OCI-LY1 (cell line): ENCODE data around the gene EXD2.

Experiments used
- H2AFZ ChIP-seq: fragments of 200-600 bp; sonication (generic), shearing (Covaris generic); 2 replicates; pipeline ENCODE4 v1.6.0; 2014; ENCODE audit warnings: antibody characterized with exemption, mild to moderate bottlenecking, low read length
- H3F3A ChIP-seq: fragments of 200-600 bp; sonication (generic), shearing (Covaris generic); 2 replicates; pipeline ENCODE4 v1.6.0; 2014; ENCODE audit warnings: mild to moderate bottlenecking, antibody characterized with exemption, low read length, moderate library complexity; ENCODE audit not compliant: insufficient read depth
- H3K27ac ChIP-seq: fragments of 200-600 bp; sonication (generic); 2 replicates; pipeline ENCODE4 v1.5.1; 2014; ENCODE audit warnings: low read length, mixed run types, mild to moderate bottlenecking, low read depth; ENCODE audit not compliant: poor library complexity, severe bottlenecking
- H3K27me3 ChIP-seq: fragments of 200-600 bp; sonication (generic); 2 replicates; pipeline ENCODE4 v1.6.0; 2014; ENCODE audit warnings: antibody characterized with exemption, mild to moderate bottlenecking, low read length, moderate library complexity; ENCODE audit not compliant: insufficient read depth
- H3K36me3 ChIP-seq: fragments of 200-600 bp; sonication (generic); 2 replicates; pipeline ENCODE4 v1.6.1; 2014; ENCODE audit warnings: mild to moderate bottlenecking, antibody characterized with exemption, low read length, moderate library complexity, mixed read lengths; ENCODE audit not compliant: insufficient read depth
- H3K4me1 ChIP-seq: fragments of 200-600 bp; sonication (generic); 2 replicates; pipeline ENCODE4 v1.5.1; 2014; ENCODE audit warnings: mild to moderate bottlenecking, low read length, moderate library complexity; ENCODE audit not compliant: insufficient read depth, severe bottlenecking
- H3K4me2 ChIP-seq: fragments of 200-600 bp; sonication (generic), shearing (Covaris generic); 2 replicates; pipeline ENCODE4 v1.6.1; 2014; ENCODE audit warnings: low read length
- H3K4me3 ChIP-seq: fragments of 200-600 bp; sonication (generic); 2 replicates; pipeline ENCODE4 v1.5.1; 2014; ENCODE audit warnings: low read length, low read depth, mild to moderate bottlenecking, mixed read lengths; ENCODE audit not compliant: poor library complexity, severe bottlenecking
- H3K79me2 ChIP-seq: fragments of 200-600 bp; shearing (Covaris generic); 2 replicates; pipeline ENCODE4 v1.6.1; 2016; ENCODE audit warnings: mixed run types, low read length, mixed read lengths; ENCODE audit not compliant: insufficient read depth
- H3K9ac ChIP-seq: fragments of 200-600 bp; sonication (generic), shearing (Covaris generic); 2 replicates; pipeline ENCODE4 v1.6.1; 2014; ENCODE audit warnings: mild to moderate bottlenecking, low read length, mixed read lengths
- H3K9me2 ChIP-seq: fragments of 200-600 bp; sonication (generic), shearing (Covaris generic); 2 replicates; pipeline ENCODE4 v1.6.1; 2014; ENCODE audit warnings: low read depth, mild to moderate bottlenecking, low read length, mixed read lengths
- H3K9me3 ChIP-seq: fragments of 200-600 bp; shearing (Covaris generic); 2 replicates; pipeline ENCODE4 v1.6.1; 2014; ENCODE audit warnings: low read length, mixed read lengths
- H4K20me1 ChIP-seq: fragments of 200-600 bp; sonication (generic), shearing (Covaris generic); 2 replicates; pipeline ENCODE4 v1.6.0; 2016; ENCODE audit warnings: mild to moderate bottlenecking, low read length; ENCODE audit not compliant: insufficient read depth
- CTCF ChIP-seq: fragments of 200-600 bp; sonication (generic), shearing (Covaris generic); IDR thresholded peaks from 2 replicates; pipeline ENCODE4 v1.5.1; 2017; ENCODE audit warnings: mild to moderate bottlenecking, antibody characterized with exemption, low read length, moderate library complexity, mixed read lengths
- EZH2 ChIP-seq: fragments of 200-600 bp; sonication (generic), shearing (Covaris generic); IDR thresholded peaks from 2 replicates; pipeline ENCODE4 v1.8.0; 2017; ENCODE audit warnings: borderline replicate concordance, mixed run types, mild to moderate bottlenecking, antibody characterized with exemption, low read length, moderate library complexity, mixed read lengths

The EXD2 gene

GRCh38 chr14:69287098-69288010, 96.1 kb downstream of the EXD2 start:
- no peak for TF ChIP-seq EZH2
- TF ChIP-seq CTCF: 0 out of 2 replicates have a peak, but pooled peaks have one; percentile 10
- Histone ChIP-seq H3K79me2 (no peaks in the 10 kb centered on the region), H3K4me2 (no peak overlapping the region), H3K4me3 (no peak overlapping the region), H4K20me1 (no peaks in the 10 kb centered on the region), H3K4me1 (no peaks in the 10 kb centered on the region), H3K9me2 (no peaks in the 10 kb centered on the region), H3K27me3 (no peaks in the 10 kb centered on the region), H3K36me3 (no peaks in the 10 kb centered on the region), H3K9ac (no peak overlapping the region), H3K27ac (no peak overlapping the region), H2AFZ (no peak overlapping the region), H3F3A (no peaks in the 10 kb centered on the region), H3K9me3 (no peaks in the 10 kb centered on the region)

- H3K4me1 ChIP-seq: no peaks in the 10 kb centered on the region
- no peaks in the 10 kb centered on the region for H3K9me2 ChIP-seq
- no peaks in the 10 kb centered on the region for H3K9me3 ChIP-seq
- no peaks in the 10 kb centered on the region for H3K79me2 ChIP-seq
- H2AFZ ChIP-seq: no peak overlapping the region
- H3K4me3 ChIP-seq: no peak overlapping the region
- no peak overlapping the region for H3K27ac ChIP-seq
- no peaks in the 10 kb centered on the region for H4K20me1 ChIP-seq
- H3K27me3 ChIP-seq: no peaks in the 10 kb centered on the region
- H3F3A ChIP-seq: no peaks in the 10 kb centered on the region
- H3K36me3 ChIP-seq: no peaks in the 10 kb centered on the region
- TF ChIP-seq CTCF: no peak
- TF ChIP-seq EZH2: no peak
- H3K4me2 ChIP-seq: no peak overlapping the region
- H3K9ac ChIP-seq: no peak overlapping the region
Measured at GRCh38 chr14:69288011-69288771, 96.9 kb downstream of the EXD2 start.

GRCh38 chr14:69288956-69289705, 97.8 kb downstream of the EXD2 start:
- no peaks in the 10 kb centered on the region for H3K9me2 ChIP-seq

More at GRCh38 chr14:69288956-69289705, 97.8 kb downstream of the EXD2 start:
- Histone ChIP-seq H3K27ac (no peak overlapping the region), H3K27me3 (no peaks in the 10 kb centered on the region), H3K79me2 (no peaks in the 10 kb centered on the region), H3F3A (no peaks in the 10 kb centered on the region), H3K9ac (no peak overlapping the region), H3K9me3 (no peaks in the 10 kb centered on the region), H4K20me1 (no peaks in the 10 kb centered on the region), H3K4me3 (no peak overlapping the region), H3K36me3 (no peaks in the 10 kb centered on the region), H3K4me1 (no peaks in the 10 kb centered on the region), H2AFZ (no peak overlapping the region), H3K4me2 (no peak overlapping the region)
- TF ChIP-seq EZH2 (no peak), CTCF (no peak)
